Fibroblast of skin of scalp (primary cell): ENCODE results near the gene CCNG2. TPM values are rescaled to one million over a fixed set of nuclear protein-coding genes. Genes with fewer than 3 reads are reported as not detected.
"Not testable (repeated sequence)": the region's sequence is repeated elsewhere in the genome, so short reads cannot be mapped to it uniquely, and the experiment has no call there.

Source experiments
- DNase-seq: peaks from one replicate; pipeline ENCODE4 v3.0.0-alpha.2; 2013
- polyA plus RNA-seq, 2 experiments: library from polyadenylated mRNA; unstranded; fragments of 120-200 nt; gene quantifications; one replicate each; pipeline ENCODE4 v1.2.1, GENCODE V29; 2013; ENCODE audit not compliant: insufficient read length in 2 of 2

The CCNG2 gene
- 23.6 TPM for polyA plus RNA-seq (2013, experiment 1 of 2; ENCODE audit: insufficient read length)
- 29.6 TPM for polyA plus RNA-seq (2013, experiment 2 of 2; ENCODE audit: insufficient read length)

- peak; percentile 95 for DNase-seq
These were observed at the start of gene CCNG2 for GRCh38 chr4:77156912-77157858. Gene CCNG2 (plus strand): TSS chr4:77157207. CDS start chr4:77158533, 1,326 bp downstream.

GRCh38 chr4:77110730-77111129 lies 46.3 kb upstream of the CCNG2 start:
- DNase-seq = no peak

- DNase-seq = no peak
These were observed 43.9 kb upstream of the CCNG2 start for GRCh38 chr4:77113069-77113468.

GRCh38 chr4:77117721-77118120 lies 39.3 kb upstream of the CCNG2 start:
- DNase-seq = no peak

- peak; percentile 1 for DNase-seq
These were observed 36.0 kb upstream of the CCNG2 start for GRCh38 chr4:77120886-77121508.

GRCh38 chr4:77121736-77122240 lies 35.2 kb upstream of the CCNG2 start:
- DNase-seq = no peak

- DNase-seq = no peak
These were observed 34.4 kb upstream of the CCNG2 start for GRCh38 chr4:77122656-77123055.

GRCh38 chr4:77123411-77123810 lies 33.6 kb upstream of the CCNG2 start:
- no peak for DNase-seq

GRCh38 chr4:77124576-77124975 lies 32.4 kb upstream of the CCNG2 start:
- DNase-seq = no peak

- no peak for DNase-seq
These were observed 31.0 kb upstream of the CCNG2 start for GRCh38 chr4:77125961-77126360.

- DNase-seq = no peak
These were observed 30.2 kb upstream of the CCNG2 start for GRCh38 chr4:77126809-77127208.

- DNase-seq = no peak
These were observed 29.8 kb upstream of the CCNG2 start for GRCh38 chr4:77127215-77127614.

- DNase-seq = no peak
These were observed 29.0 kb upstream of the CCNG2 start for GRCh38 chr4:77127837-77128621.

- DNase-seq = no peak
These were observed 24.2 kb upstream of the CCNG2 start for GRCh38 chr4:77132652-77133312.

GRCh38 chr4:77137448-77137847 lies 19.6 kb upstream of the CCNG2 start:
- DNase-seq = not testable (repeated sequence)

- no peak for DNase-seq
These were observed 14.9 kb upstream of the CCNG2 start for GRCh38 chr4:77141964-77142645.

GRCh38 chr4:77142646-77143028 lies 14.4 kb upstream of the CCNG2 start:
- DNase-seq = no peak

GRCh38 chr4:77143091-77143490 lies 13.9 kb upstream of the CCNG2 start:
- no peak for DNase-seq

- DNase-seq = no peak
These were observed 11.2 kb upstream of the CCNG2 start for GRCh38 chr4:77145842-77146185.

GRCh38 chr4:77146186-77147078 lies 10.6 kb upstream of the CCNG2 start:
- DNase-seq = no peak
